Mammary epithelial cell (primary cell): ENCODE measurements around the gene CFTR.
"Not testable (repeated sequence)": the region's sequence is repeated elsewhere in the genome, so short reads cannot be mapped to it uniquely, and the experiment has no call there.

Experiments used
- CTCF ChIP-seq, 2 donors: IDR thresholded peaks in 1 of 2; conservative IDR thresholded peaks in 1 of 2; 2 replicates each; pipeline ENCODE4 v1.5.1; 2011 to 2012; ENCODE audit warnings: inconsistent platforms in 2 of 2, low read length in 2 of 2, mild to moderate bottlenecking in 2 of 2, control low read depth in 1 of 2, low read depth in 1 of 2; ENCODE audit not compliant: insufficient read depth in 1 of 2; ENCODE audit errors: extremely low read depth in 1 of 2
- EZH2 ChIP-seq: IDR thresholded peaks from 2 replicates; pipeline ENCODE4 v1.6.1; 2012; ENCODE audit warnings: low read length, inconsistent platforms, borderline replicate concordance

DNA sequence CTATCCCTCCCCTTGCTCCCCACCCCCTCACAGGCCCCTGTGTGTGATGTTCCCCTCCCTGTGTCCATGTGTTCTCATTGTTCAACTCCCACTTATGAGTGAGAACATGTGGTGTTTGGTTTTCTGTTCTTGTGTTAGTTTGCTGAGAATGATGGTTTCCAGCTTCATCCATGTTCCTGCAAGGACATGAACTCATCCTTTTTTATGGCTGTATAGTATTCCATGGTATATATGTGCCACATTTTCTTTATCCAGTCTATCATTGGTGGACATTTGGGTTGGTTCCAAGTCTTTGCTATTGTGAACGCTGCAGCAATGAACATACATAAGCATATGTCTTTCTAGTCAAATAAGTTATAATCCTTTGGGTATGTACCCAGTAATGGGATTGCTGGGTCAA is 37.4 kb downstream of the CFTR start:
- TF ChIP-seq CTCF (conservative IDR thresholded peaks at IDR 0.05 in 1 of 2, IDR thresholded peaks at IDR 0.05 in 1 of 2; ENCODE audit: extremely low read depth in 1 of 2, insufficient read depth in 1 of 2, low read depth in 1 of 2, low read length in 2 of 2); EZH2: not testable (repeated sequence)
